Activated CD8-positive, alpha-beta T cell treated with anti-CD3 and anti-CD28 coated beads, Interleukin-2, amount 10 ng/mL, durations not matched to agents 7 days and 5 days (primary cell): ENCODE data around the gene KNDC1. TPM values are rescaled to one million over a fixed set of nuclear protein-coding genes. Genes with fewer than 3 reads are reported as not detected.

Experiments used
- ATAC-seq: fragments of 150-1000 bp; cut with Tn5 transposase; one replicate; pipeline ENCODE4 v1.10.0; 2021; ENCODE audit warnings: moderate library complexity
- CTCF ChIA-PET: fragments of 350-600 bp; sonication (Branson Sonifier 250); formaldehyde crosslinking; loops from one replicate; lab custom pipeline; 2021; ENCODE audit warnings: antibody characterized with exemption; lab: Charles Lee
- POLR2A ChIA-PET: fragments of 350-600 bp; sonication (Branson Sonifier 250); formaldehyde crosslinking; loops from one replicate; lab custom pipeline; 2021; ENCODE audit warnings: antibody characterized with exemption; lab: Charles Lee
- DNase-seq: peaks from one replicate; pipeline ENCODE4 v3.0.0-alpha.2; 2020
- H3K27ac Mint-ChIP-seq: one replicate; pipeline ENCODE4 v1.8.0; 2021; ENCODE audit warnings: mild to moderate bottlenecking, mixed read lengths
- H3K27me3 Mint-ChIP-seq: one replicate; pipeline ENCODE4 v1.8.0; 2021; ENCODE audit warnings: low read depth, mixed read lengths
- H3K36me3 Mint-ChIP-seq: one replicate; pipeline ENCODE4 v1.8.0; 2021; ENCODE audit warnings: low read depth, mixed read lengths
- H3K4me1 Mint-ChIP-seq: one replicate; pipeline ENCODE4 v1.8.0; 2021; ENCODE audit warnings: low read depth, mixed read lengths
- H3K4me3 Mint-ChIP-seq: one replicate; pipeline ENCODE4 v1.8.0; 2021; ENCODE audit warnings: mild to moderate bottlenecking, mixed read lengths
- H3K9me3 Mint-ChIP-seq: one replicate; pipeline ENCODE4 v1.8.0; 2022; ENCODE audit warnings: mixed read lengths; ENCODE audit not compliant: insufficient read depth
- total RNA-seq, 2 experiments: library from RNA; stranded (reverse); gene quantifications; one replicate each; pipeline ENCODE4 v1.2.3, GENCODE V29; 2021

KNDC1 gene
- total RNA-seq, 2 experiments from 2014 or later: 0.21 to 0.32 TPM

GRCh38 chr10:133198621-133199487 is 38.8 kb downstream of the KNDC1 start:
- CTCF ChIA-PET: no interaction called here
- POLR2A ChIA-PET: no interaction called here
- no peaks in the 10 kb centered on the region for H3K4me1 Mint-ChIP-seq
- peaks cover 1% of the 10 kb centered on the region for H3K27me3 Mint-ChIP-seq
- DNase-seq (no peak), ATAC-seq (no peak)
- H3K4me3 Mint-ChIP-seq: no peak overlapping the region
- no peak overlapping the region for H3K27ac Mint-ChIP-seq
- no peaks in the 10 kb centered on the region for H3K9me3 Mint-ChIP-seq
- no peaks in the 10 kb centered on the region for H3K36me3 Mint-ChIP-seq

- no peaks in the 10 kb centered on the region for H3K4me1 Mint-ChIP-seq
- ChIA-PET CTCF (no interaction called here), POLR2A (no interaction called here)
- no peaks in the 10 kb centered on the region for H3K27me3 Mint-ChIP-seq
- H3K27ac Mint-ChIP-seq: no peak overlapping the region
- no peaks in the 10 kb centered on the region for H3K36me3 Mint-ChIP-seq
- no peak for DNase-seq
- H3K9me3 Mint-ChIP-seq: no peaks in the 10 kb centered on the region
- no peak overlapping the region for H3K4me3 Mint-ChIP-seq
- ATAC-seq: no peak
Observed at GRCh38 chr10:133199488-133199885, 39.5 kb downstream of the KNDC1 start.

- Mint-ChIP-seq H3K27me3 (no peaks in the 10 kb centered on the region), H3K9me3 (no peaks in the 10 kb centered on the region), H3K4me1 (no peaks in the 10 kb centered on the region), H3K36me3 (no peaks in the 10 kb centered on the region), H3K27ac (no peak overlapping the region), H3K4me3 (no peak overlapping the region)
- CTCF ChIA-PET: no interaction called here
- DNase-seq (no peak), ATAC-seq (no peak)
- POLR2A ChIA-PET: no interaction called here
Observed at GRCh38 chr10:133199992-133200611, 40.1 kb downstream of the KNDC1 start.

- Mint-ChIP-seq H3K36me3 (no peaks in the 10 kb centered on the region), H3K27ac (no peak overlapping the region), H3K4me1 (no peaks in the 10 kb centered on the region), H3K27me3 (no peaks in the 10 kb centered on the region), H3K4me3 (no peak overlapping the region), H3K9me3 (no peaks in the 10 kb centered on the region)
- no peak for DNase-seq
- CTCF ChIA-PET: no interaction called here
- no peak for ATAC-seq
- POLR2A ChIA-PET: no interaction called here
Observed at GRCh38 chr10:133200621-133201031, 40.6 kb downstream of the KNDC1 start.

- Mint-ChIP-seq H3K27ac (no peak overlapping the region), H3K4me3 (no peak overlapping the region), H3K36me3 (no peaks in the 10 kb centered on the region), H3K9me3 (no peaks in the 10 kb centered on the region), H3K27me3 (no peaks in the 10 kb centered on the region), H3K4me1 (no peaks in the 10 kb centered on the region)
- ATAC-seq (no peak), DNase-seq (no peak)
- CTCF ChIA-PET: no interaction called here
- POLR2A ChIA-PET: no interaction called here
Observed at GRCh38 chr10:133201151-133201947, 41.3 kb downstream of the KNDC1 start.

GRCh38 chr10:133201948-133202725 is 42.1 kb downstream of the KNDC1 start:
- ATAC-seq: no peak
- POLR2A ChIA-PET: no interaction called here
- no peaks in the 10 kb centered on the region for H3K9me3 Mint-ChIP-seq
- H3K36me3 Mint-ChIP-seq: no peaks in the 10 kb centered on the region
- no peak overlapping the region for H3K27ac Mint-ChIP-seq
- no peak overlapping the region for H3K4me3 Mint-ChIP-seq
- no peaks in the 10 kb centered on the region for H3K4me1 Mint-ChIP-seq
- DNase-seq: no peak
- H3K27me3 Mint-ChIP-seq: no peaks in the 10 kb centered on the region
- CTCF ChIA-PET: no interaction called here

GRCh38 chr10:133202778-133203651 is 43.0 kb downstream of the KNDC1 start:
- no peak for DNase-seq
- H3K27ac Mint-ChIP-seq: no peak overlapping the region
- H3K9me3 Mint-ChIP-seq: no peaks in the 10 kb centered on the region
- H3K4me1 Mint-ChIP-seq: no peaks in the 10 kb centered on the region
- H3K27me3 Mint-ChIP-seq: no peaks in the 10 kb centered on the region
- ChIA-PET CTCF (no interaction called here), POLR2A (no interaction called here)
- ATAC-seq: no peak
- no peak overlapping the region for H3K4me3 Mint-ChIP-seq
- no peaks in the 10 kb centered on the region for H3K36me3 Mint-ChIP-seq

- no peak for DNase-seq
- Mint-ChIP-seq H3K27me3 (no peaks in the 10 kb centered on the region), H3K4me1 (no peaks in the 10 kb centered on the region), H3K9me3 (no peaks in the 10 kb centered on the region), H3K4me3 (no peak overlapping the region), H3K36me3 (no peaks in the 10 kb centered on the region), H3K27ac (no peak overlapping the region)
- POLR2A ChIA-PET: no interaction called here
- CTCF ChIA-PET: no interaction called here
- no peak for ATAC-seq
Observed at GRCh38 chr10:133203652-133204195, 43.7 kb downstream of the KNDC1 start.

GRCh38 chr10:133204226-133205015 is 44.4 kb downstream of the KNDC1 start:
- no peak overlapping the region for H3K4me3 Mint-ChIP-seq
- POLR2A ChIA-PET: no interaction called here
- CTCF ChIA-PET: no interaction called here
- H3K27me3 Mint-ChIP-seq: no peaks in the 10 kb centered on the region
- H3K4me1 Mint-ChIP-seq: no peaks in the 10 kb centered on the region
- ATAC-seq (no peak), DNase-seq (no peak)
- H3K36me3 Mint-ChIP-seq: no peaks in the 10 kb centered on the region
- no peak overlapping the region for H3K27ac Mint-ChIP-seq
- no peaks in the 10 kb centered on the region for H3K9me3 Mint-ChIP-seq

GRCh38 chr10:133205146-133205545 is 45.1 kb downstream of the KNDC1 start:
- no peaks in the 10 kb centered on the region for H3K4me1 Mint-ChIP-seq
- no peaks in the 10 kb centered on the region for H3K27me3 Mint-ChIP-seq
- no peak overlapping the region for H3K27ac Mint-ChIP-seq
- CTCF ChIA-PET: no interaction called here
- DNase-seq (no peak), ATAC-seq (no peak)
- no peaks in the 10 kb centered on the region for H3K9me3 Mint-ChIP-seq
- H3K4me3 Mint-ChIP-seq: no peak overlapping the region
- no peaks in the 10 kb centered on the region for H3K36me3 Mint-ChIP-seq
- POLR2A ChIA-PET: no interaction called here
